ENCODE data around the gene UCHL1. TPM values are rescaled to one million over a fixed set of nuclear protein-coding genes. Genes with fewer than 3 reads are reported as not detected.

Gene UCHL1
- total and polyA plus RNA-seq, 2 experiments from 2014 or later = 111 to 158 TPM

DNA sequence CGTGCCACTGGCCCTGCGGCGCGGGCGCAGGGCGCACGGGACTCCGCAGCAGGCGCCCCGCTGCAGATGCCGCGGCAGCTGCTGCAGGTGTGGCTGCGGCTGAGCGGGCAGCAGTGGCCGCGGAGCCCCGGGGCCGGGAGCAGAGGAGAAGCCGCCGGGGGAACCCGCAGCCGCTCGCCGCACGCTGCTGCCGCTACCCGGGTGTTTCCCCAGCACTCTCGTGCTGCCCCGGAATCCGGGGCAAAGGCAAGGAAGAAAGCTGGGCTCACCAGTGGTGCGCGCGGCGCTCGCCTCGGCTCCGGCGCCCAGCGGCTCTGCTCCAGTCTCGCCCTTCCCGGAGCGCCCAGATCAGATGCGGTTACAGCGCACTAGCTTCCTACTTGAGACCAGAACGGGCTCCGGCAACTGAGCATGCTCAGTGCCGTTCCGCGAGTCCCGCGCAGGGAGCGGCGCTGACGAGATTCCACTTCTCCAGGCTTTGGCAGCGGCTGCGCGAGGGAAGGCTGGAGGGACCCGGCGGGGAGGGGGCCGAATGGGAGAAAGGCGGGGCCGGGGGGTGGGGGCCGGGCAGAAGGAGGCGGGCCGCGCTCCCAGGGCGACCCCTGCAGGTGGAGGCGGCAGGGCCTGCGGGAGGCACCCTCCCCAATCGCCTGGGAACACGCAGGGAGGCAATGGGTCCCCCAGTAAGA is 42.4 kb upstream of the UCHL1 start, which contains the start of gene APBB2:
Gene APBB2, minus strand, starts transcription at position 407 of the 689 bp plus-strand sequence. CDS start 181,288 bp downstream, outside the sequence.
- H3K4me2 ChIP-seq = peak within 1 kb of the TSS; percentile 91
- TF ChIP-seq EZH2 (IDR thresholded peaks at IDR 0.05; ENCODE audit: borderline replicate concordance) = no peak
- TF ChIP-seq, protein P1, sequence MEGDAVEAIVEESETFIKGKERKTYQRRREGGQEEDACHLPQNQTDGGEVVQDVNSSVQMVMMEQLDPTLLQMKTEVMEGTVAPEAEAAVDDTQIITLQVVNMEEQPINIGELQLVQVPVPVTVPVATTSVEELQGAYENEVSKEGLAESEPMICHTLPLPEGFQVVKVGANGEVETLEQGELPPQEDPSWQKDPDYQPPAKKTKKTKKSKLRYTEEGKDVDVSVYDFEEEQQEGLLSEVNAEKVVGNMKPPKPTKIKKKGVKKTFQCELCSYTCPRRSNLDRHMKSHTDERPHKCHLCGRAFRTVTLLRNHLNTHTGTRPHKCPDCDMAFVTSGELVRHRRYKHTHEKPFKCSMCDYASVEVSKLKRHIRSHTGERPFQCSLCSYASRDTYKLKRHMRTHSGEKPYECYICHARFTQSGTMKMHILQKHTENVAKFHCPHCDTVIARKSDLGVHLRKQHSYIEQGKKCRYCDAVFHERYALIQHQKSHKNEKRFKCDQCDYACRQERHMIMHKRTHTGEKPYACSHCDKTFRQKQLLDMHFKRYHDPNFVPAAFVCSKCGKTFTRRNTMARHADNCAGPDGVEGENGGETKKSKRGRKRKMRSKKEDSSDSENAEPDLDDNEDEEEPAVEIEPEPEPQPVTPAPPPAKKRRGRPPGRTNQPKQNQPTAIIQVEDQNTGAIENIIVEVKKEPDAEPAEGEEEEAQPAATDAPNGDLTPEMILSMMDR (IDR thresholded peaks at IDR 0.05; ENCODE audit: poor library complexity) = peak; percentile 85
- H2AFZ ChIP-seq = peak within 1 kb of the TSS; percentile 69
- H3K9me3 ChIP-seq (ENCODE audit: low read depth) = no peaks in the 10 kb centered on the region
- H4K20me1 ChIP-seq (ENCODE audit: insufficient read depth, poor library complexity, severe bottlenecking) = no peaks in the 10 kb centered on the region
- H3K4me1 ChIP-seq (ENCODE audit: insufficient read depth) = peaks cover 19% of the 10 kb centered on the region
- peaks cover 45% of the 10 kb centered on the region for H3K79me2 ChIP-seq
- DNase-seq (ENCODE audit: low spot score) = peak; percentile 98
- no peaks in the 10 kb centered on the region for H3K9me2 ChIP-seq (replicated peaks; ENCODE audit: insufficient read depth)
- H3K27me3 ChIP-seq = no peaks in the 10 kb centered on the region
- no peaks in the 10 kb centered on the region for H3K36me3 ChIP-seq (replicated peaks; ENCODE audit: insufficient read depth, low read depth)
- peak within 1 kb of the TSS; percentile 75 for H3K27ac ChIP-seq
- under 1% methylated on average over 59 of the region's 71 CpGs for WGBS (ENCODE audit: low lambda C conversion rate, missing lambda C conversion rate)
- H3K4me3 ChIP-seq = peak within 1 kb of the TSS; percentile 88

DNA sequence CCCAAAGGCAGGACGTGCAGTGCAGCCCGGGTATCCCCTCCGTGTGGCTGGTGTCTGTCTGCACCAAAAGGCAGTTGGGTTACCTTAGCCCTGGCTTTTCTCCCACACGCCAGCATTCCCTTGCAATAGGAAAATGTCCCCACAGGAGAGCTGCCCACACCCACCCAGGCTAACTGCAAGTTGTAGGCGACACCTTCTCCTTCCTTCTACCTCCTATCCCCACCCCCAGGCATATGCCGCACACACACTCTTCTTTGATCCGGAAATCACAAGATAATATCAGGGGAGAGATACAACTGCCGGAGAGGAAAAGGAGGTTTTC is 41.9 kb upstream of the UCHL1 start:
- no peaks in the 10 kb centered on the region for H3K36me3 ChIP-seq (replicated peaks; ENCODE audit: insufficient read depth, low read depth)
- no peaks in the 10 kb centered on the region for H3K9me2 ChIP-seq (replicated peaks; ENCODE audit: insufficient read depth)
- H3K27me3 ChIP-seq = no peaks in the 10 kb centered on the region
- DNase-seq (ENCODE audit: low spot score) = no peak
- H3K4me2 ChIP-seq = peak overlapping the region; percentile 88
- 23% methylated on average over 8 of the region's 8 CpGs for WGBS (ENCODE audit: low lambda C conversion rate, missing lambda C conversion rate)
- TF ChIP-seq EZH2 (IDR thresholded peaks at IDR 0.05; ENCODE audit: borderline replicate concordance) (no peak), EZH2phosphoT487 (IDR thresholded peaks at IDR 0.05; ENCODE audit: low read depth, severe bottlenecking, unreplicated experiment) (no peak)
- no peaks in the 10 kb centered on the region for H4K20me1 ChIP-seq (ENCODE audit: insufficient read depth, poor library complexity, severe bottlenecking)
- peaks cover 40% of the 10 kb centered on the region for H3K79me2 ChIP-seq
- H2AFZ ChIP-seq = peak overlapping the region; percentile 49
- H3K4me3 ChIP-seq = no peak overlapping the region
- H3K27ac ChIP-seq = peak overlapping the region; percentile 30
- peaks cover 19% of the 10 kb centered on the region for H3K4me1 ChIP-seq (ENCODE audit: insufficient read depth)
- H3K9me3 ChIP-seq (ENCODE audit: low read depth) = no peaks in the 10 kb centered on the region

DNA sequence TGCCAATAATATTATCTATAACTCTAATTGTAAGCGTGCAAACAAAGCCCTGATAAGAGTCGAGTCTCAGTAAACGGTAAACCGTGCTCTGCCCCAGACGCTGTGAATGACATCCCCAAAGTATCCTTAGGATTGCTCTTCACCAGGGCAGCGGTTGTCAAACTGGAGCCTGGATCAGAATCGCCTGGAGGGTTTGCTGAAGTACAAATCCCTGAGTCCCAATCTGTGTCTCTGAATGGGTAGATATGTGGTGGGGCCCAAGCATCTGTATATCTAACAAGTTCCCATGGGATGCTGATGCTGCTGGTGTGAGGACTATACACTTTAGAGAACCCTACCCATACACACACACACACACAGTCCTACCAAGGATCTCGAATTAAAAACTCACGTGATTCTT is 41.6 kb upstream of the UCHL1 start:
- peak overlapping the region; percentile 30 for H3K27ac ChIP-seq
- no peaks in the 10 kb centered on the region for H4K20me1 ChIP-seq (ENCODE audit: insufficient read depth, poor library complexity, severe bottlenecking)
- H3K79me2 ChIP-seq = peaks cover 36% of the 10 kb centered on the region
- no peaks in the 10 kb centered on the region for H3K27me3 ChIP-seq
- 43% methylated on average over 9 of the region's 9 CpGs for WGBS (ENCODE audit: low lambda C conversion rate, missing lambda C conversion rate)
- H3K4me2 ChIP-seq = peak overlapping the region; percentile 88
- DNase-seq (ENCODE audit: low spot score) = peak; percentile 21
- H2AFZ ChIP-seq = peak overlapping the region; percentile 49
- H3K36me3 ChIP-seq (replicated peaks; ENCODE audit: insufficient read depth, low read depth) = no peaks in the 10 kb centered on the region
- TF ChIP-seq EZH2phosphoT487 (IDR thresholded peaks at IDR 0.05; ENCODE audit: low read depth, severe bottlenecking, unreplicated experiment) (no peak), EZH2 (IDR thresholded peaks at IDR 0.05; ENCODE audit: borderline replicate concordance) (no peak)
- TF ChIP-seq, protein P1 (IDR thresholded peaks at IDR 0.05; ENCODE audit: poor library complexity) = no peak
- H3K9me2 ChIP-seq (replicated peaks; ENCODE audit: insufficient read depth) = no peaks in the 10 kb centered on the region
- no peaks in the 10 kb centered on the region for H3K9me3 ChIP-seq (ENCODE audit: low read depth)
- peaks cover 19% of the 10 kb centered on the region for H3K4me1 ChIP-seq (ENCODE audit: insufficient read depth)
- no peak overlapping the region for H3K4me3 ChIP-seq

DNA sequence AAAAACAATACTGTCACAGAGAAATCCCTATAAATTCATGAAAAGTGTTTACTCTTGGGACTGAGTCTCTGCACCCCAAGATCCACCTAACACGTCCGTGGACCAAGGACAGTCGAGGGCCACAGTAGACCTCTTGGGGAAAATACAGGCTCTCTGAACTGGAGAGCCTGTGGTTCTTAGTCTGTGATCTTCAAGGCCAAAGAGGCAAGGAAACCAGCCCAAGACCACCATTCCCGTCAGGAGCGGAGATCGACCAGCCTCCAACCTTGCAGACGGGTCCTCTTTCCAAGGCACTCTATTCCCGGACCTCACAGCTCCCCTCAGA is 40.8 kb upstream of the UCHL1 start:
- Histone ChIP-seq H3K9me2 (replicated peaks; ENCODE audit: insufficient read depth) (no peaks in the 10 kb centered on the region), H3K79me2 (peaks cover 28% of the 10 kb centered on the region), H3K36me3 (replicated peaks; ENCODE audit: insufficient read depth, low read depth) (no peaks in the 10 kb centered on the region), H3K4me1 (ENCODE audit: insufficient read depth) (peaks cover 19% of the 10 kb centered on the region), H3K9me3 (ENCODE audit: low read depth) (no peaks in the 10 kb centered on the region), H3K27me3 (no peaks in the 10 kb centered on the region), H3K4me2 (peak overlapping the region; percentile 88), H2AFZ (peak overlapping the region; percentile 86), H3K27ac (peak overlapping the region; percentile 94), H3K4me3 (peak overlapping the region; percentile 56), H4K20me1 (ENCODE audit: insufficient read depth, poor library complexity, severe bottlenecking) (no peaks in the 10 kb centered on the region)
- 16% methylated on average over 8 of the region's 8 CpGs for WGBS (ENCODE audit: low lambda C conversion rate, missing lambda C conversion rate)
- TF ChIP-seq, protein P1 (IDR thresholded peaks at IDR 0.05; ENCODE audit: poor library complexity) = no peak
- TF ChIP-seq EZH2phosphoT487 (IDR thresholded peaks at IDR 0.05; ENCODE audit: low read depth, severe bottlenecking, unreplicated experiment) (no peak), EZH2 (IDR thresholded peaks at IDR 0.05; ENCODE audit: borderline replicate concordance) (no peak)
- no peak for DNase-seq (ENCODE audit: low spot score)

Data from hepatocyte (in vitro differentiated cells).